Endothelial cell of coronary artery (primary cell): Measurements from ENCODE around the gene CRISP1. TPM values are rescaled to one million over a fixed set of nuclear protein-coding genes. Genes with fewer than 3 reads are reported as not detected.

Experiments used
- total RNA-seq: library from RNA; depleted of rRNA; stranded (reverse); fragments of >200 nt; gene quantifications from 2 replicates; pipeline ENCODE4 v1.2.3, GENCODE V29; 2014

The CRISP1 gene, protein sequence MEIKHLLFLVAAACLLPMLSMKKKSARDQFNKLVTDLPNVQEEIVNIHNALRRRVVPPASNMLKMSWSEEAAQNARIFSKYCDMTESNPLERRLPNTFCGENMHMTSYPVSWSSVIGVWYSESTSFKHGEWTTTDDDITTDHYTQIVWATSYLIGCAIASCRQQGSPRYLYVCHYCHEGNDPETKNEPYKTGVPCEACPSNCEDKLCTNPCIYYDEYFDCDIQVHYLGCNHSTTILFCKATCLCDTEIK
- total RNA-seq: not detected in 2 replicates

DNA sequence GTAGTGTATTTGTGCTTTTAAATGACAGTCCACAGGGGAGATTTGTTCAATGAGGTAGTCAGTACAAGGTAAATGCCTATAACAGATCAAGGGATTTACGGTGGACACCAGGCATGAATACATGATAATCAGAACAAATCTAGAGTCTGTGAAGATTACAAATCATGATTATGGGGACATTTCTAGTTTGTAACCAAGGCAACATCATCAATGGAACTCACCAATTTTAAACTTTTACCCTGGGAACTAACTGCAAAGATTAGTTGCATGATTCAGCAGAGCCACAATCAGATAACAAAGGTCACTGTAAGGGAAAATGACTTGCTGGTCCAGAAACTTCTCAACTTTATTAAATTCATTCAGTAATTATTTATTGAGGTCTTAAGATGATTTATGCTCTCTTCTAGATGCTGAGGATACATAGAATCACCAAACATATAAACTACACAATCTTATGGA lies at the start of gene CRISP1:
Gene CRISP1 (minus strand): TSS at position 51 of the 459 bp plus-strand sequence. CDS start 9,135 bp downstream, outside the sequence.

DNA sequence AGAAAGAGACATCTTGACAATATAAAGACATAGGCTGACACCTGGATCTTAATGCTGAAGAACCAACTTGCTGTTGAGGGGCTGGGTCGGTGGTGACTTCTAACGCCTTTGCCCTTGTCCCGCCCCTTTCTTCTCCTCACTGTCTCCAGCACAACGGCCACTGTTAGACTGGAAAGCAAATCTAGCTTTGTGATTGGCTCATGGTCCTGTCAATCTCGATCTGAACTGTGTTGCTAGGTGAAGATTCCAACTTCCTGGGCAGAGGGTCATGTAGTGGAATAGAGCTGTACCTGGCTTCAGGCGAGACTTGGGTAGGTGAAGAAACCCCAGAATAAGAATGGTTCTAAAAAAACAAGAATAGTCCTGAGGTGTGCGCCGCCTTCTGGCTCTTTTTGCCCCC lies 79.2 kb downstream of the CRISP1 start, which contains the start of gene PGK2:
Gene PGK2 (minus strand): TSS at position 110 of the 400 bp plus-strand sequence. CDS start 98 bp downstream, at position 12.

Other genes starting within 250 kb of the CRISP1 start
- not detected in 2 replicates for gene RHAG, start 229.7 kb downstream of the CRISP1 start, total RNA-seq
- not detected in 2 replicates for gene CRISP2, start 153.0 kb downstream of the CRISP1 start, total RNA-seq
- gene CRISP3, start 122.1 kb downstream of the CRISP1 start, total RNA-seq: not detected in 2 replicates
- gene PGK2, start 79.2 kb downstream of the CRISP1 start, total RNA-seq: not detected in 2 replicates
- gene DEFB114, start 97.6 kb upstream of the CRISP1 start, total RNA-seq: not detected in 2 replicates
- not detected in 2 replicates for gene DEFB113, start 103.1 kb upstream of the CRISP1 start, total RNA-seq
- gene DEFB110, start 155.5 kb upstream of the CRISP1 start, total RNA-seq: not detected in 2 replicates
- not detected in 2 replicates for gene DEFB112, start 183.4 kb upstream of the CRISP1 start, total RNA-seq